ENCODE results near the gene CIROP.

The CIROP gene, protein sequence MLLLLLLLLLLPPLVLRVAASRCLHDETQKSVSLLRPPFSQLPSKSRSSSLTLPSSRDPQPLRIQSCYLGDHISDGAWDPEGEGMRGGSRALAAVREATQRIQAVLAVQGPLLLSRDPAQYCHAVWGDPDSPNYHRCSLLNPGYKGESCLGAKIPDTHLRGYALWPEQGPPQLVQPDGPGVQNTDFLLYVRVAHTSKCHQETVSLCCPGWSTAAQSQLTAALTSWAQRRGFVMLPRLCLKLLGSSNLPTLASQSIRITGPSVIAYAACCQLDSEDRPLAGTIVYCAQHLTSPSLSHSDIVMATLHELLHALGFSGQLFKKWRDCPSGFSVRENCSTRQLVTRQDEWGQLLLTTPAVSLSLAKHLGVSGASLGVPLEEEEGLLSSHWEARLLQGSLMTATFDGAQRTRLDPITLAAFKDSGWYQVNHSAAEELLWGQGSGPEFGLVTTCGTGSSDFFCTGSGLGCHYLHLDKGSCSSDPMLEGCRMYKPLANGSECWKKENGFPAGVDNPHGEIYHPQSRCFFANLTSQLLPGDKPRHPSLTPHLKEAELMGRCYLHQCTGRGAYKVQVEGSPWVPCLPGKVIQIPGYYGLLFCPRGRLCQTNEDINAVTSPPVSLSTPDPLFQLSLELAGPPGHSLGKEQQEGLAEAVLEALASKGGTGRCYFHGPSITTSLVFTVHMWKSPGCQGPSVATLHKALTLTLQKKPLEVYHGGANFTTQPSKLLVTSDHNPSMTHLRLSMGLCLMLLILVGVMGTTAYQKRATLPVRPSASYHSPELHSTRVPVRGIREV

GRCh38 chr14:23104591-23105347, at the start of gene CIROP:
TSS of gene CIROP (minus strand) at chr14:23104989. CDS start at chr14:23104920, 69 bp downstream.
- no peak for DNase-seq

DNA sequence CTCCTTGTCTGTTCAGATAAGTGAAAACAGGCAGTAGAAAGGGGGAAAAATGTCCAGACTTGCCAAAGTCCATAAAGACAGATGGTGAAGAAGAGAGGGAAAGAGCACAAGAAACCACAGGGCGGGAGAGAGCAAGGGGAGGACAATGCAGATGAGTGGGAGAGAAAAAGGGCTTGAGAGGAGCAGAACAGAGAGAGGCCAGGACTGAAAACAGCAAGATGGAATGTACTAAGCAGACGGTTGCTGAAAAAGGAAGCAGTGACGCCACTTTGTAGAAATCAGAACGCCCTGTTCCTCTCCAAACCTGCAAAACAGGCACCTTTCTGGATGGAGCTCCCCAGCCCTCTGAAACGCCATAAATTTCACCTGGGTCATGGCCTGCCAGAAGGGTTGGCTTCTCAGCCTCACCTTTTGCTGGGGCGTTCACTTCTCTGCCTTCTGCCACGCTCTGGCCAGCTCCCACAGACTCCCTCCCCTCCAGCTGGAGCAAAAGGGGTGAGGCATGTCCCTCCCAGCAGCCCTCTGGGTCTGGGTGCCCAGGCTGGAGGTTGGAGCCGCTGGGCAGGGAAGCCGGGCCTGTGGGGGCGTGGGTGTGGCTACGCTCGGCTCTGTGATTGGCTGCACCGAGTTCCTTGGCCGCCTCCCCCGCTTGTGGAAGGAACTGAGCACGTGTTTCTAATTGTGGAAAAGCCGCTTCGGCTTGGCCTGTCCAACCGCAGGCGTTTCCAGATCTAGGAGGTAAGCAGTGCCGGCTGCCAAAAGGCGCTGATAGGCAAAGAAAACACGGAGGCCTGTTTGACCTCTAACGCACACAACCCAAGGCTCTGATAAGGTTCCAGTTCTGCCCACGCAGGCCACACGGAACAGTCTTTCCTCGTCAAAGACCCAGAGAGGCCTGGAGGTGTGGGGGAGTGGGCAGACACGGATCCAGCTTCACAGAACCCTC, 49.3 kb upstream of the CIROP start:
- DNase-seq, result no peak

- no peak for DNase-seq
Measured at GRCh38 chr14:23151342-23151741, 46.6 kb upstream of the CIROP start.

DNA sequence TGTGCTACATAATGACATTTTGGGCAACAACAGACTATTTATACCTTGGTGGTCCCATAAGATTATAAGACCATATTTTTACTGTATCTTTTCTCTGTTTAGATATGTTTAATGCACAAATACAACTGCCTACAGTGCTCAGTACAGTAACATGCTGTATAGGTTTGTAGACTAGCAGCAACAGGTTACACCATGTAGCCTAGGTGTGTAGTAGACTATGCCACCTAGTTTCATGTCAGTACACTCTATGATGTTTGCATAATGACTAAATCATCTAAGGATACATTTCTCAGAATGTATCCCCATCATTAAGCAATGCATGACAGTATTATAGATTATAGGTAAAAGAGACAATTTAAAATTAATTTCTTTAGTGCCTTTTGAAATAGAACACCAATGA, 45.0 kb upstream of the CIROP start:
- DNase-seq, result no peak

DNA sequence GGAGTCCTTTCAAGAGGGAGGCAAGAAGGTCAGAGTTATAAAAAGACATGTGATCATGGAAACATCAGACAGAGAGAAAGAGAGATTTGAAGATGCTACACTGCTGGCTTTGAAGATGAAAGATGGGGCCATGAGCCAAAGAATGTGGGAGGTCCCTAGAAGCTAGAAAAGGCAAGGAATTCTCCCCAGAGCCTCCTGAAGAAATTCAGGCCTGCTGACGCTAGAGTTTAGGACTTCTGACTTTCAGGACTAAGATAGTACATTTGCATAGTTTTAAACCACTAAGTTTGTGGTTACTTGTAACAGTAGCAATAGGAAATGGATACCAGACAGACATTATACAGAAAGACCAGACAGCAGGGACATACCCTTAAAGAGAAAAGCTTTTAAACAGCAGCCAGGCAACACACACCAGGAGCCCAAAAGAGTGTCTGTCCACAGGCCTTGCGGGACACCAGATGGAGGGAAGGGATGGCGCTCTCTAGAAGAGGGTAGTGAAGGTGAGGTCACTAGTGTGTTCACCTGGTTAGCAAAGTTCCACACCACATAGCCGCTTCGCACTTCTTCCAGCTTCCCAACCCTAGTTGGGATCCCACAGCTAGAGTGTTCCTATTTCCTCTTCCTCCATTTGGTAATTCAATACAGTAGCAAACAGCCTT, 43.9 kb upstream of the CIROP start:
- no peak for DNase-seq

- DNase-seq, result no peak
Measured at GRCh38 chr14:23147676-23148075, 42.9 kb upstream of the CIROP start.

GRCh38 chr14:23146980-23147379, 42.2 kb upstream of the CIROP start:
- no peak for DNase-seq

DNA sequence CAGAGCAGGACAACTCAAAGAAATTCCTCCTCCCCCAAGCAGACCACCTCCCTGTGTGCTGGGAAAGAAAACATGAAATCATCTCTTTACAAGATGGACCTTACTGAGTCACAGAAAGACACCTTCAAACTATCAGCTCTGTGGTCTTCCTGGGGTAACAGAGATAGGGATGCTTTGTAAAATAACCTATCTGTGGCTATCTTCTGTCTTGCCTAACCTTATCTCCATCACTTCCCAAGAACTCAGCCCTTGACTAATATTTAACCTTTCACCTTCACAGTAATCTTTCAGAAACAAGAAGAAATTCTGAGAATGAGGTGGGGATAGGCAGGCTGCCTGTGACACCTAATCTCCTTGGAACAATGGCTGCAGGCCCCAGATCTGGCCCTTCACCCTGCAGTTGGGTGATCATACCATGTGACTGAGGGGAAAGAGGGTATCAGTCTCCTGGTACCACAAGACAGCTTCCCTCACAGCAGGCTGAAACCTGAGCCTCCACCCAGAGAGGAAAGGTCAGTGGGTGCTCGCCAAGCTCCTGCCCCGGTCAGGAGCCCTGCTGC, 41.6 kb upstream of the CIROP start:
- DNase-seq, result no peak

DNA sequence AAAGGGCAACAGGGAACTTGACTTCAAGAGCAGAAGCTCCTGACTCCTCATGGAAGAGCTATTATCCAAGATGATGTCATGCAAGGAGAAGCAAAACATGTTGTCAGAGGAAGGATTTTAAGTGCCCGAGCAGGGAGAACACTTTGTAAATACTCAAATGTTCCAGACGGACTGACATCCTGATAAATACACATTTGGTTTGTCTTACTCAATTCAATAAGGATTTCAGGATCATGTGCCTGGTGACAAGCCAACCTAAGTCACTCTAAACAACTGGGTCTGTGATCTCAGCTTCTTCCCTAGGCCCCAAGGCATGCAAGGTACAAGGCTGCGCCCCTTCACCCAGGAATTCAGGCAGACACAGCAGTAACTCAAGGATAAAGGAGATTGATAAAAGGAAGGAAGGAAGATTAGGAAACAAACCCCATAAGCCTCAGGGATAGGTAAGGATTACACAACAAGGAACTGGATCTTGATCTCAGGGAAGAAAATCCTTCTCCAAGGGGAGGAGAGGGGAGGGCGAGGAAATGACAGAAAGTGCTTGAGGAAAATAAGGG, 41.1 kb upstream of the CIROP start:
- no peak for DNase-seq

- DNase-seq, result no peak
Measured at GRCh38 chr14:23143911-23144310, 39.1 kb upstream of the CIROP start.

GRCh38 chr14:23142826-23143225, 38.0 kb upstream of the CIROP start:
- no peak for DNase-seq

- no peak for DNase-seq
Measured at GRCh38 chr14:23141706-23142444, 37.1 kb upstream of the CIROP start.

GRCh38 chr14:23140371-23140770, 35.6 kb upstream of the CIROP start:
- DNase-seq, result no peak

DNA sequence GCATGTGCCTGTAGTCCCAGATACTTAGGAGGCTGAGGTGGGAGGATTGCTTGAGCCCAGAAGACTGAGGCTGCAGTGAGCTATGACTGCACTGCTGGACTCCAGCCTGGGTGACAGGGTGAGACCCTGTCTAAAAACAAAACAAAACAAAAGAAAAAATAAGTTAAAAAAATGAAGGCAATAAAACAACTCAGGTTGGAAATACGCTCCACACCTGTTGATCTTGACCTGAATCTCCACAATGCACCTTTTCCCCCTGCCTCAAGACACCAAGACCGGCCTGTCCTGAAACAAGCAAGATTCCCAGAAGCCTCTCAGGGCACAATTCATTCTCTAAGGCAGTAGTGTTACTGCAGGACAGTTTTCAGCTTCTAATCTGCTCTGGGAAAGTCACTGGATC, 35.1 kb upstream of the CIROP start:
- DNase-seq, result no peak

DNA sequence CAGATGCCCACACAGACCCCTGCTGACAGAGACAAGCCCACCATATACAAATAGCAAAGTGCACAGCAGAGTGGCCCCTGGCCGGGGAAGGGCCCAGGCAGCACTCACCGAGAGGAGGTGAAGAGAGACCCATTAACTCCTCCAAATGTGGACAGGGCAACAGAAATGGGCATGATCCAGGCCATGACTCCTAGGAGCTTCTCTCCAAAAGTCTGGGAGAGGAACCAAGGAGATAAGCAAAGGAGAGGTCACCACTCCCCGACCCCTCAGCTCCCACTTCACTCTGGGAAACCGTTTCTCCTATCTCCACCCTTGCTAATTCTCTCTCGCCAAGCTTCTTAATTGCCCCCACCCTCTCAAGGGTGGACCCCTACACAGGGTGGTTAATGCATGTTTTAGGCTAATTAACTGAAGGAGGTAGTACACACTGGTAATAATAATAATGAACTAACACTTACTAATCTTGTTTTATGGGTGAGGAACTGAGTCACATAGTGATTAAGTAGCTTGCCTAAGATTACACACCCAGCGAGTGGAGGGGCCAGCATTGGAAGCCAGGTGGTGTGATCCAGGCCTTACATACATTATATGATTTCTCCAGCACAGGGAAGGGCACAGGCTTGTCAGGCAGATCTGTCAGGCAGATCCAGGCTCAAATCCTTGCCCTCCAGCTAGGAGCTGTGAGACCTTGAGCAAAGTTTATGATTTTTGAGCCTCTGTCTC, 33.2 kb upstream of the CIROP start:
- DNase-seq, result no peak

DNA sequence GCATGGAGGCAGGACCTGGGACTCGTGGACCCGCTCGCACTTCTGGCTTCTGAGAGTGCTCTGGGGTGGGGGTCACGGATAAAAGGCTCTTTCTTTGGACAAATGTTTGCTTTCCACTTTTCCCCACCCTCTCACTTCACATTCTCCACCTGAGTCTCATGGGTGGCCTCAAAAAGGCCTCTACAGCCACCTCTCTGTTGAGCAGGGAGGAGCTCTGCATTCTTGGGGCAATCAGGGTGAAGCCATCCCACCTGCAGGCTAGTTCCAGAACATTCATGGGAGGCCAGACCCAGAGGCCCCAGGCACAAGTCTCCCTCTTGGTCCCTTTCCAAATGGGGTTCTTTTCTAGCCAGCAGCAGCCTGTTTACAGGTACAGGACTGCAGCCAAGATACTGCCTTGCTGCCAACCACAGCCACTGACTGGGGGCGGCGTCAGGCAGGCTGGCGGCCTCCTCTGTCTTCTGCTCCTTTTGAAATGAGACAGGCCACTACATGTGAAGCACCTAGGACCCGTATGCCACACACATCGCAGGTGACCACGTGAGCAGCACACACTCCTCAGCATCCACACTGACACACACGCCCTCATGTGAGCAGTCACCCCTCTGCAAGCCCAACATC, 32.5 kb upstream of the CIROP start:
- DNase-seq, result no peak

GRCh38 chr14:23136566-23137133, 31.9 kb upstream of the CIROP start:
- DNase-seq, result no peak

- DNase-seq, result no peak
Measured at GRCh38 chr14:23132970-23133369, 28.2 kb upstream of the CIROP start.

GRCh38 chr14:23131482-23131881, 26.7 kb upstream of the CIROP start:
- no peak for DNase-seq
